Endothelial cell of umbilical vein (primary cell): ENCODE data around the gene EMC8. TPM values are rescaled to one million over a fixed set of nuclear protein-coding genes. Genes with fewer than 3 reads are reported as not detected.

ENCODE experiments used
- BruUV-seq: library from RNA; stranded (reverse); fragments of 400-500 nt; replicated peaks from 2 replicates; lab custom pipeline; 2021; lab: Mats Ljungman, UMichigan
- CTCF ChIA-PET: fragments of 300-600, 350-600 bp; sonication (Branson Sonifier 250); formaldehyde crosslinking; loops from one replicate; lab custom pipeline; 2021; ENCODE audit warnings: antibody characterized with exemption, inconsistent platforms; lab: Charles Lee
- POLR2A ChIA-PET: fragments of 300-600, 350-600 bp; sonication (Branson Sonifier 250); formaldehyde crosslinking; loops from one replicate; lab custom pipeline; 2021; ENCODE audit warnings: antibody characterized with exemption, inconsistent platforms; lab: Charles Lee
- DNase-seq: peaks from one replicate; pipeline ENCODE4 v3.0.0-alpha.2; 2011; ENCODE audit warnings: low read depth, low spot score
- FAIRE-seq: peaks from 2 replicates; lab custom pipeline; 2011; peaks lifted over from hg19 to GRCh38; lab: Jason Lieb, UNC
- H2AFZ ChIP-seq: 2 replicates; pipeline ENCODE4 v1.6.0; 2012; ENCODE audit warnings: low read depth, low read length, control low read depth, inconsistent platforms
- H3K27ac ChIP-seq: 2 replicates; pipeline ENCODE4 v1.5.1; 2011; ENCODE audit warnings: low read depth, mild to moderate bottlenecking, control low read depth, low read length, moderate library complexity; ENCODE audit not compliant: insufficient read depth
- H3K27me3 ChIP-seq, 2 experiments: 2 replicates each; pipeline versions ENCODE4 v1.6.0 to v1.6.1; 2011; ENCODE audit warnings: low read length in 2 of 2, mixed read lengths in 1 of 2; ENCODE audit not compliant: control insufficient read depth in 2 of 2, insufficient read depth in 2 of 2
- H3K36me3 ChIP-seq, 2 experiments: 2 replicates in 1 of 2; 3 replicates in 1 of 2; pipeline ENCODE4 v1.5.1; 2011; ENCODE audit warnings: low read length in 2 of 2, mild to moderate bottlenecking in 1 of 2, moderate library complexity in 1 of 2; ENCODE audit not compliant: control insufficient read depth in 2 of 2, insufficient read depth in 2 of 2; ENCODE audit errors: extremely low read depth in 1 of 2
- H3K4me1 ChIP-seq: 3 replicates; pipeline ENCODE4 v1.5.1; 2011; ENCODE audit warnings: mild to moderate bottlenecking, low read length; ENCODE audit not compliant: control insufficient read depth, insufficient read depth; ENCODE audit errors: extremely low read depth
- H3K4me2 ChIP-seq: 2 replicates; pipeline ENCODE4 v1.6.1; 2011; ENCODE audit warnings: low read length, control low read depth, mixed read lengths; ENCODE audit not compliant: insufficient read depth
- H3K4me3 ChIP-seq, 3 experiments: fragments of 200-600 bp in 1 of 3; sonication (generic), shearing (Covaris generic) in 1 of 3; replicated peaks in 1 of 3; 2 replicates each; pipeline ENCODE4 v1.5.1; 2011 to 2016; ENCODE audit warnings: control low read depth in 3 of 3, low read length in 3 of 3, mild to moderate bottlenecking in 2 of 3, inconsistent platforms in 1 of 3, low read depth in 1 of 3, moderate library complexity in 1 of 3; ENCODE audit not compliant: insufficient read depth in 1 of 3
- H3K79me2 ChIP-seq: 2 replicates; pipeline ENCODE4 v1.6.0; 2012; ENCODE audit warnings: low read length, inconsistent platforms; ENCODE audit not compliant: control insufficient read depth, insufficient read depth
- H3K9ac ChIP-seq: replicated peaks from 2 replicates; pipeline ENCODE3; 2011; ENCODE audit warnings: low read length, control low read depth; ENCODE audit not compliant: insufficient read depth; ENCODE audit errors: extremely low read depth
- H3K9me1 ChIP-seq: replicated peaks from 3 replicates; pipeline ENCODE4 v1.6.0; 2011; ENCODE audit warnings: mild to moderate bottlenecking, low read length; ENCODE audit not compliant: control insufficient read depth, insufficient read depth; ENCODE audit errors: extremely low read depth
- H3K9me3 ChIP-seq: replicated peaks from 2 replicates; pipeline ENCODE4 v1.5.1; 2012; ENCODE audit warnings: low read length, inconsistent platforms; ENCODE audit not compliant: control insufficient read depth, insufficient read depth
- H4K20me1 ChIP-seq: replicated peaks from 2 replicates; pipeline ENCODE3; 2011; ENCODE audit warnings: mild to moderate bottlenecking, low read length; ENCODE audit not compliant: control insufficient read depth, insufficient read depth; ENCODE audit errors: extremely low read depth
- CTCF ChIP-seq, 2 donors: IDR thresholded peaks; 1 replicate in 1 of 2; 2 replicates in 1 of 2; pipeline ENCODE4 v1.5.1; 2011; ENCODE audit warnings: low read length in 2 of 2, mild to moderate bottlenecking in 2 of 2, moderate library complexity in 2 of 2, control low read depth in 1 of 2, inconsistent platforms in 1 of 2, low read depth in 1 of 2; ENCODE audit not compliant: insufficient read depth in 1 of 2; ENCODE audit errors: extremely low read depth in 1 of 2
- EZH2 ChIP-seq: IDR thresholded peaks from 2 replicates; pipeline ENCODE4 v1.6.1; 2012; ENCODE audit warnings: borderline replicate concordance, low read depth, mild to moderate bottlenecking, moderate library complexity, low read length, inconsistent platforms; ENCODE audit not compliant: severe bottlenecking
- FOS ChIP-seq: IDR thresholded peaks from 2 replicates; pipeline ENCODE4 v1.6.1; 2011; ENCODE audit warnings: mild to moderate bottlenecking, low read length, moderate library complexity, borderline replicate concordance; ENCODE audit not compliant: insufficient read depth
- GATA2 ChIP-seq: IDR thresholded peaks from 2 replicates; pipeline ENCODE4 v1.7.0; 2011; ENCODE audit warnings: low read depth, mild to moderate bottlenecking, moderate library complexity, mixed read lengths, low read length; ENCODE audit not compliant: insufficient read length, insufficient read depth
- JUN ChIP-seq: IDR thresholded peaks from 2 replicates; pipeline ENCODE4 v1.6.1; 2011; ENCODE audit warnings: borderline replicate concordance, low read depth; ENCODE audit not compliant: insufficient read length, insufficient read depth
- MAX ChIP-seq: IDR thresholded peaks from 2 replicates; pipeline ENCODE4 v1.6.1; 2011; ENCODE audit not compliant: insufficient read depth, insufficient read length
- MYC ChIP-seq: IDR thresholded peaks from one replicate; pipeline ENCODE4 v1.6.1; 2011; ENCODE audit warnings: mild to moderate bottlenecking, low read depth, low read length
- POLR2A ChIP-seq: IDR thresholded peaks from 2 replicates; pipeline ENCODE4 v1.6.1; 2012; ENCODE audit warnings: low read depth, mild to moderate bottlenecking, control low read depth, low read length
- POLR2AphosphoS5 ChIP-seq: IDR thresholded peaks from 2 replicates; pipeline ENCODE4 v1.6.1; 2012; ENCODE audit warnings: low read depth, mild to moderate bottlenecking, control low read depth, low read length, moderate library complexity; ENCODE audit not compliant: insufficient read depth
- dilution Hi-C: fragments of 300-500 bp; cut with MboI; formaldehyde crosslinking; loops from one replicate; pipeline ENCODE4 v1.15.0; 2019; ENCODE audit warnings: low sequenced_read_pairs; ENCODE audit not compliant: extremely low pct_ligation_motif_present
- intact Hi-C: fragments of 100-400 bp; cut with micrococcal nuclease; formaldehyde crosslinking; loops from one replicate; pipeline ENCODE4 v1.10.0; 2022
- polyA plus RNA-seq, 4 experiments: library from polyadenylated mRNA; depleted of rRNA in 3 of 4; stranded (reverse) in 3 of 4; unstranded in 1 of 4; fragments of >200 nt; gene quantifications; 2 replicates each; pipeline versions ENCODE4 v1.2.1 to v1.2.3, GENCODE V29; 2011 to 2012; ENCODE audit warnings: missing spikeins in 1 of 4
- total RNA-seq: library from RNA; stranded (reverse); gene quantifications from 2 replicates; pipeline ENCODE4 v1.2.3, GENCODE V29; 2021

EMC8 gene
- total and polyA plus RNA-seq, 2 donors (not counting 3 experiments of a cell fraction or from before 2014, with no cell fraction given): 51.2 to 59.6 TPM

DNA sequence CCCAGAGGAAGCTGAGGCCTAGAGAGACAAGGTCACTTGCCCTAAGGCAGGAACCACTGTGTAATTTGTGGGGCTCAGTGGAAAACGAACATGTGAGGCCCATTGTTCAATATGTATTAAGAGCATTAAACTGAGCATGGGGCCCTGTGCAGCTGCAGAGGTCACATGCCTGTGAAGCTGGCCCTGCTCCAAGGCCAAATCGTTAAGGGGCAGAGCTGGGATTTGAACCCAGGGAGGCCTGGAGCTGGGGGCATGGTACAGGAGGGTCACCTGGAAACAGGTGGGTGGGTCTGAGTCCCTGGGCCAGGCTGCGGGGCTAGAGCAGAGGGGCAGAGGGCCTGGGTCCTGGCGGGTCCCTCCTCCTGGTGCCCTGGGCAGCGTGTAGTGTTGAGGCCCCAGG, 68.2 kb downstream of the EMC8 start:
- no peaks in the 10 kb centered on the region for H3K4me1 ChIP-seq
- H3K36me3 ChIP-seq: no peaks in the 10 kb centered on the region
- no peak overlapping the region for H3K9ac ChIP-seq
- H3K4me3 ChIP-seq: no peak overlapping the region
- intact Hi-C loops (no loop called here), dilution Hi-C loops (no loop called here)
- no TSS peak for BruUV-seq
- ChIA-PET CTCF (no interaction called here), POLR2A (no interaction called here)
- H3K9me1 ChIP-seq: no peaks in the 10 kb centered on the region
- no peak for TF ChIP-seq CTCF (IDR thresholded peaks at IDR 0.05; ENCODE audit: extremely low read depth in 1 of 2, insufficient read depth in 1 of 2, low read depth in 1 of 2, low read length in 2 of 2)
- TF ChIP-seq MYC: no peak
- TF ChIP-seq JUN: no peak
- no peak for TF ChIP-seq EZH2
- TF ChIP-seq GATA2: no peak
- TF ChIP-seq POLR2A: no peak
- TF ChIP-seq POLR2AphosphoS5: no peak
- TF ChIP-seq MAX: no peak
- no peak for TF ChIP-seq FOS
- no peaks in the 10 kb centered on the region for H3K9me3 ChIP-seq
- DNase-seq: no peak
- no peaks in the 10 kb centered on the region for H3K27me3 ChIP-seq
- peaks cover 37% of the 10 kb centered on the region for H3K79me2 ChIP-seq
- no peak overlapping the region for H2AFZ ChIP-seq
- no peak for FAIRE-seq
- H3K27ac ChIP-seq: no peak overlapping the region
- no peak overlapping the region for H3K4me2 ChIP-seq
- no peaks in the 10 kb centered on the region for H4K20me1 ChIP-seq
